Activated CD8-positive, alpha-beta memory T cell treated with anti-CD3 and anti-CD28 coated beads, Interleukin-2, amount 50 U/mL, for 48 hours (primary cell): ENCODE data around the gene KCNIP2.

Experiments
- DNase-seq: peaks from one replicate; pipeline ENCODE4 v3.0.0-alpha.2; 2020

KCNIP2 gene

GRCh38 chr10:101843032-101844021 is at the start of gene KCNIP2:
TSS of gene KCNIP2 (minus strand) at chr10:101843800. CDS start at chr10:101843568, 232 bp downstream.
- DNase-seq: peak; percentile 80

GRCh38 chr10:101892782-101893391 is 49.3 kb upstream of the KCNIP2 start:
- no peak for DNase-seq

GRCh38 chr10:101889256-101890210 is 45.9 kb upstream of the KCNIP2 start:
- peak; percentile 79 for DNase-seq

DNA sequence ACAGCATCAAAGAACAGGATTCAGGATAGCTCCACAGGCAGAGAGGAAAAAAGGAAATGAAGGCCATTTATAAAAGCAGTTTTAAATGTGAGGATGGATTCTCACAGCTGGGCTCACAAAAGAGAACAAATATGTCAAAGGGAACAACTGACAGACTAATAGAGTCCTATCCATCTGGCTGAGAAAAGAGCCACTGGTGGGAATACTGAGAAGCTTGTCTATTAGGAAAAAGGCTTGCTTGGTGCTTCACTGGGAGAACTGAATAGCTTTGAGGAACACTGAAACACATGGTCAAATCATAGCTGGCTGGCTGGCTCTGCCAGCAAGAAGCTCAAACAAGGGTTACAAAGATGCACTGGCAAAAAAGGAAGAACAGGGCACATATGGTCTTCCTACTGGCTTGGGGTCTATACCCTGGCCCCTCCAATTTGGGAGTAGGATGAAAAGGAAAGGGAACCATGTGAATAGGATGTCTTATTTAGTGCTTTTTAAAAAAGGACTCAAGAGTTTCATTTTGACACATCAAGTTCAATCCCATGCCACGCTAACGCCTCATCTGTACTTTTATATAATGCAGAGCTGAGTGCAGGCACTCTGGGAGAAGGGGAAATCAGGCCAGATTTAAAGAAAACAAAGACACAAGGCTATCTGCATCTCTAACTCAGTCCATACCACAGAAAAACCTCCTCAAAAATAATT is 44.8 kb upstream of the KCNIP2 start:
- no peak for DNase-seq

- DNase-seq: no peak
Measured at GRCh38 chr10:101887775-101888174, 44.2 kb upstream of the KCNIP2 start.

- no peak for DNase-seq
Measured at GRCh38 chr10:101886521-101887312, 43.1 kb upstream of the KCNIP2 start.

DNA sequence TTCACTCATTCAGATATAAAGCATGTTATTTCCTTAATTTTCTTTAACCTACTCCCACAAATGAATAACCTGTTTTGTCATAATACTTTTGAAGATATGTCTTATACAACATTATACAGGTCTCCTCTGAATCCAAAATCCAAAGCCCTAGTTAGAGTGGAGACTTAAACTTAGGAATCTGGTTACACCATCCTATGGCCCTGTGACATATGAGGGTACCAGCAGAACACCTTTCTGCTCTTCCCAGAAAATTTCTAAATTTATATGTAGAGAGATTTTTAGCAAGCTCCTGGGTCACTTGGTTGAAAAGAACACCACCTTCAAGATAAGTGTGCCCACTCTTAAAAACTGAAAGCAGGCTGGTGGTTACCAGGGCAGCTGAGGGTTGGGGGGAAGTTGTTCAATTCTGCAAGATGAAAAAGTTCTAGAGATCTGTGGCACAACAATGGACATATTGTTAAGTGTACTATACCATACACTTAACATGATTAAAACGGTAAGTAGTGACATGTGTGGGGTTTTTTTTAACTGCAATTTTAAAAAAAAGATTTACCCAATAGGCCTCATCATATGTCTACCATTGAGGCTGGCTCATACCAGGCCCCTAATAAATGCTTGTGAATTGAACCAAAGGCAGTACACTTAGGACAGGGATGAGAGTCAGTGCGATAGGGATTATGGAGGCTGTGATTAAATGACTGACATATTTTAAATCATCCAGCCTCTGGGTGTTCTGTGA is 37.6 kb upstream of the KCNIP2 start:
- DNase-seq: no peak

DNA sequence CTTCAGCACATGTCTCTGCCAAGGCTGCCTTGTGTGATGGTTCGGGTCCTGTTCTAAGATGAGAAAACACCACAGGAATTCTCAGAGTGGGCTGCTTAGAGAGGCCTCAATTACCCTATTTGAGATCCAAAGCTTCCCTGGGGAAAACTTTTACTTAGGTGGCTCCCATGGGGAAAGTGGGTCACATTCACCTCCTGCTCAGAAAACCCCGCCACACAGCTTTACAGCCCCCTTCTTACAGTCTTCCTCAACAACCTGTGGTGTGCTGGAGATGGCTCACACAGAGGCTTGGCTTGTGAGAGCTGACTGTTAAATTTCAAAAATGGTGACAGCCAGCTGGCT is 36.6 kb upstream of the KCNIP2 start:
- no peak for DNase-seq

- no peak for DNase-seq
Measured at GRCh38 chr10:101879456-101880231, 36.0 kb upstream of the KCNIP2 start.

DNA sequence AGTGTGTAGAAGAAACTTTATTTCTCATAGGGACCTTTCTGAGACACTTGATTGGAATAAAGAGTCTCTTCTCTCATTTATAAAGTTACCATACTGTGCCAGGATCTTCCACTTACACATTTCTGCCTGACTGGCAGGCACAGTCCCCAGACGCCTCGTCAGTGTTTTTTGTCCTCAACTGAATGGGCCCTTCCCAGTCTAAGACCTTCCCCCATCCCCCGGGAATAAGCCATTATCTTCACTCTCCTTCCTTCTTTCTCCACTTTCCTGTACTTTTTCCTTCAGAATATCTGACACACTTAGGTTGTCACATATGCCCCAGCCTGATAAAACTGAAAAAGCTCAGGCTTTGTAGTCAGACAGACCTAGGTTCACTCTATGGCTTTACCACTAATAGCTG is 35.3 kb upstream of the KCNIP2 start:
- no peak for DNase-seq

DNA sequence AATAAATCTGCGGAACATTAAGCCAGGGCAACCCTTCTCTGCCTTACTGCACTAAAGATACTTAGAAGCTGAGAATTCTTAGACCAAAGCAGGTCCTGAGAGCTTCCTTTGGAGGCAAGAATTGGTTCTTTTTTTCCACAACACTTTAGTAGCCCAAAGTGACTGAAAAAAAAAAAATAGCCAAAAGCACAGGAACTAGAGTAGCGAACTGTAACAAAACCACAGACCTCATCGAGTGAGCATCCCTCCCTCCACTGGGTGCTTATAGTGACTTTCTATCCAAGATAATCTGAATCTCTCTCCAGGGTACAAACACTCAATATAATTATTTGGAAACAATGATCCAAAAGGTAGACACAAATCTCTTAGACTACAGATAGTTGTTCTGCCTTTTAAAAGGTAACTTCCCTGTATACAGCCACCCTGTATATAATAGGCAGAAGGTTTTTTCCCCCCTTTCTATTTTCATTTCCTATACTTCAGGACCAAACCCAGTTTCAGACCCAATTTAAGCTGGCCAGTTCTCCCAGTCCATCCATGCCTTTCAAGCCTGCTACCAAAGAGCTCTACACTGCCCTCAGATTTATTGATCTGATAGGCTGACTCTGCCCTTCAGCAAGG is 31.6 kb upstream of the KCNIP2 start:
- no peak for DNase-seq

- no peak for DNase-seq
Measured at GRCh38 chr10:101874252-101874651, 30.7 kb upstream of the KCNIP2 start.

- no peak for DNase-seq
Measured at GRCh38 chr10:101867931-101868330, 24.3 kb upstream of the KCNIP2 start.

DNA sequence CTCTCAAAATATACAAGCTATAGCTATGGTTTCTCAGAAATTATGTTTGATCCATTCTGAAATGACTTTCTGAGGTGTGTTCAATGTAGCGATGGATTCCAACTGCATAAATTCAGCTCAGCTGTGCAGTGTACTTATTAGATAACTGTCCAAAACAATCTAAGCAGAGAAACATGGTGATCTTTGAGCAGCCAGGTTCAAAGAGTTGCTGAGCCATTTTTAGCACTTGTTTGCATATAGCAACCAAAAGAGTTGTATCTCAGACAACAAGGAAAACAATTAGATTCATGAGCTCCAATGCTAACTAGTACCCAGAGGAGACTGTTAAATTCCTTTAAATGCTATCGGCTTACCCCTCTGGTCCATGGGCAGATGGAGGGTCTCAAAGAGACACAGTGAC is 15.9 kb upstream of the KCNIP2 start:
- no peak for DNase-seq

DNA sequence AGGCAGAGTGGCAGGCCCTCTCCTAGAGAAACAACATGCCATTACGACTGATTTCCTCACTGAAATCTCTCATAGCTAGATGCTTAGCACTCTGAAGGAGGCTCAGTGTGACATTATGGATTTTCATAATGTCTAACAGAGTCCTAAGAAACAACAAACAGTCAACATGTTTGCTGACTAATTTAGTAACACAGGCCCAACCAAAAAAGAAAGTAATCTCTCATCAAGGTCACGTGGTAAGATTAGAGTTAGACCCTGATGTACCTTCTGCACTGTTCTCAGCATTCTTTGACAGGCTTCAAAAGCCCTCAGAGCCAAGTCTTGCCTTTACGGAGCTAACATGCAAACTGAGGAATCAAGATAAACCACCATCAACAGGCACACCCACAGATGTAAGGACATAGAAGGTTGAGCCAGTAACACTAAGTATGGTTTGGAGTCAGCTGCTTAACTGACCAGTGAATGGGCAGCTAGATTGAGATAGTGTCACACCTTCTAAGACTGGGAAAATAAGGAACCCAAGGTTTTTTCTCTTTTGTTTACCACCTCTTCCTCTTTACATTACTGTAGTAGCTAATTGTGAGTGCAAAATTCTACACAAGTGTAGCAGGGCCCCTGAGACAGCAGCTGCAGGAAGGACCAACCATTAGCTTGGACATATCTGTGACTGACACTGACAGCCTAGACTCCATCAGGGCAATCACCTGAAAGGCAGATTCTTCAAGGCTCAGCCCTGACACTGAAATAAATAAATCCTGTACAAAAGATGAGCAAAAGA is 15.3 kb upstream of the KCNIP2 start:
- DNase-seq: no peak

- no peak for DNase-seq
Measured at GRCh38 chr10:101857802-101858476, 14.3 kb upstream of the KCNIP2 start.

DNA sequence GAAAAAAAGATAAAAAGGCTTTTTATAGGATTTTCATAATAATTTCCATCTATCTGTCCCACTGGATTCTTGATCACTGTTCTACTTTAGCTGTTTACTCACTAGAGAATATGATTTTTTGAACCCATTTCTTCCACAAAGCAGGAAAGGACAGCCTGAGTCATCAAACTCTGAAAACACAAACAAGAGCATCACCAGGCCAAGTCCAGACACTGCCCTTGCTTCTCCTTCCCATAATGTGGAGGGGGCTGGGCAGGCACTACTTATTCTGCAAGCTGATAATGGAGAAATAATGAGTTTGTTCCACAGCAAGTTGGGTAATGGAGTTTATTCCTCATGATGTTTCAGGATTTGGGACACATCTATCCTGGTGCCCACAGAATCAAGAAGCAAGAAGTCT is 13.0 kb upstream of the KCNIP2 start:
- no peak for DNase-seq
